Measurements from ENCODE around the gene TSR3. TPM values are rescaled to one million over a fixed set of nuclear protein-coding genes. Genes with fewer than 3 reads are reported as not detected.

Gene TSR3
- total RNA-seq, 1 experiment from 2014 or later = 52.7 TPM

DNA sequence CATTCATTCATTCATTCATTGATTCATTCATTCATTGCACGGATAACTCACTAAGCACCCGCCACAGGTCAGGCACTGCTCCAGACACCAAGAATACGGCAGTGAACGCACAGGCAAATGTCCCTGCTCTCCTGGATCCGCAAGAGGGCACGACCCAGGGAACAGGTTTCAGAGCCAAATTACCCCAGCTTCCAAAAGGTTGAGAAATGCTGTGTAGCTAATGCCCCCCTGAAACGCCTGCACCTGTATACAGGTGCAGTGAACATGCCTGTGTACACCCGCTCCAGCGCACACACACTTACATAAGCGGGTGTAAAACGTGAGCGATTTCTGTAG lies 51.8 kb downstream of the TSR3 start:
- no peak overlapping the region for H2AFZ ChIP-seq (ENCODE audit: low read depth, low read length, poor library complexity, severe bottlenecking)
- H3K27ac ChIP-seq (ENCODE audit: low read depth, low read length) = no peak overlapping the region
- no peak overlapping the region for H3K4me2 ChIP-seq (ENCODE audit: low read length)
- intact Hi-C loops (cut with micrococcal nuclease) = no loop called here
- no peaks in the 10 kb centered on the region for H3K9me3 ChIP-seq (ENCODE audit: control insufficient read depth in 1 of 2, insufficient read depth in 1 of 2, low read depth in 1 of 2, low read length in 2 of 2)
- no peaks in the 10 kb centered on the region for H3K9me2 ChIP-seq (ENCODE audit: insufficient read depth)
- peaks cover 54 to 93% of the 10 kb centered on the region in 2 experiments for H3K4me1 ChIP-seq (ENCODE audit: control insufficient read depth in 1 of 2, insufficient read depth in 2 of 2, low read length in 2 of 2)
- DNase-seq (ENCODE audit: low read depth, low spot score) = no peak
- H3K27me3 ChIP-seq (ENCODE audit: insufficient read depth, low read length) = no peaks in the 10 kb centered on the region
- H3K4me3 ChIP-seq (replicated peaks in 1 of 2; ENCODE audit: low read depth in 1 of 2, low read length in 2 of 2) = no peak overlapping the region
- H3K79me2 ChIP-seq (ENCODE audit: insufficient read depth, low read length) = no peaks in the 10 kb centered on the region
- CTCF ChIA-PET = no interaction called here
- no peaks in the 10 kb centered on the region for H4K20me1 ChIP-seq (ENCODE audit: insufficient read depth)
- H3K36me3 ChIP-seq (ENCODE audit: control insufficient read depth in 1 of 2, insufficient read depth in 2 of 2, low read length in 2 of 2) = no peaks in the 10 kb centered on the region
- TF ChIP-seq, protein P1, sequence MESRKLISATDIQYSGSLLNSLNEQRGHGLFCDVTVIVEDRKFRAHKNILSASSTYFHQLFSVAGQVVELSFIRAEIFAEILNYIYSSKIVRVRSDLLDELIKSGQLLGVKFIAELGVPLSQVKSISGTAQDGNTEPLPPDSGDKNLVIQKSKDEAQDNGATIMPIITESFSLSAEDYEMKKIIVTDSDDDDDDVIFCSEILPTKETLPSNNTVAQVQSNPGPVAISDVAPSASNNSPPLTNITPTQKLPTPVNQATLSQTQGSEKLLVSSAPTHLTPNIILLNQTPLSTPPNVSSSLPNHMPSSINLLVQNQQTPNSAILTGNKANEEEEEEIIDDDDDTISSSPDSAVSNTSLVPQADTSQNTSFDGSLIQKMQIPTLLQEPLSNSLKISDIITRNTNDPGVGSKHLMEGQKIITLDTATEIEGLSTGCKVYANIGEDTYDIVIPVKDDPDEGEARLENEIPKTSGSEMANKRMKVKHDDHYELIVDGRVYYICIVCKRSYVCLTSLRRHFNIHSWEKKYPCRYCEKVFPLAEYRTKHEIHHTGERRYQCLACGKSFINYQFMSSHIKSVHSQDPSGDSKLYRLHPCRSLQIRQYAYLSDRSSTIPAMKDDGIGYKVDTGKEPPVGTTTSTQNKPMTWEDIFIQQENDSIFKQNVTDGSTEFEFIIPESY (IDR thresholded peaks at IDR 0.05; ENCODE audit: extremely low read depth, insufficient replicate concordance, low read length) = no peak
- TF ChIP-seq SP1 (IDR thresholded peaks at IDR 0.05; ENCODE audit: low read depth) = no peak
- TF ChIP-seq JUND (IDR thresholded peaks at IDR 0.05) = no peak
- TF ChIP-seq EZH2 (IDR thresholded peaks at IDR 0.05) = no peak
- TF ChIP-seq POLR2A (IDR thresholded peaks at IDR 0.05; ENCODE audit: borderline replicate concordance, extremely low read depth, insufficient read depth, insufficient read length) = no peak
- no peak for TF ChIP-seq POLR2AphosphoS5 (IDR thresholded peaks at IDR 0.05; ENCODE audit: low read depth, low read length)
- TF ChIP-seq SRF (IDR thresholded peaks at IDR 0.05; ENCODE audit: low read depth) = no peak
- no peak for TF ChIP-seq CBX3 (IDR thresholded peaks at IDR 0.05; ENCODE audit: low read depth)
- TF ChIP-seq, protein P2, sequence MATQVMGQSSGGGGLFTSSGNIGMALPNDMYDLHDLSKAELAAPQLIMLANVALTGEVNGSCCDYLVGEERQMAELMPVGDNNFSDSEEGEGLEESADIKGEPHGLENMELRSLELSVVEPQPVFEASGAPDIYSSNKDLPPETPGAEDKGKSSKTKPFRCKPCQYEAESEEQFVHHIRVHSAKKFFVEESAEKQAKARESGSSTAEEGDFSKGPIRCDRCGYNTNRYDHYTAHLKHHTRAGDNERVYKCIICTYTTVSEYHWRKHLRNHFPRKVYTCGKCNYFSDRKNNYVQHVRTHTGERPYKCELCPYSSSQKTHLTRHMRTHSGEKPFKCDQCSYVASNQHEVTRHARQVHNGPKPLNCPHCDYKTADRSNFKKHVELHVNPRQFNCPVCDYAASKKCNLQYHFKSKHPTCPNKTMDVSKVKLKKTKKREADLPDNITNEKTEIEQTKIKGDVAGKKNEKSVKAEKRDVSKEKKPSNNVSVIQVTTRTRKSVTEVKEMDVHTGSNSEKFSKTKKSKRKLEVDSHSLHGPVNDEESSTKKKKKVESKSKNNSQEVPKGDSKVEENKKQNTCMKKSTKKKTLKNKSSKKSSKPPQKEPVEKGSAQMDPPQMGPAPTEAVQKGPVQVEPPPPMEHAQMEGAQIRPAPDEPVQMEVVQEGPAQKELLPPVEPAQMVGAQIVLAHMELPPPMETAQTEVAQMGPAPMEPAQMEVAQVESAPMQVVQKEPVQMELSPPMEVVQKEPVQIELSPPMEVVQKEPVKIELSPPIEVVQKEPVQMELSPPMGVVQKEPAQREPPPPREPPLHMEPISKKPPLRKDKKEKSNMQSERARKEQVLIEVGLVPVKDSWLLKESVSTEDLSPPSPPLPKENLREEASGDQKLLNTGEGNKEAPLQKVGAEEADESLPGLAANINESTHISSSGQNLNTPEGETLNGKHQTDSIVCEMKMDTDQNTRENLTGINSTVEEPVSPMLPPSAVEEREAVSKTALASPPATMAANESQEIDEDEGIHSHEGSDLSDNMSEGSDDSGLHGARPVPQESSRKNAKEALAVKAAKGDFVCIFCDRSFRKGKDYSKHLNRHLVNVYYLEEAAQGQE (IDR thresholded peaks at IDR 0.05; ENCODE audit: low read depth) = no peak
- TF ChIP-seq TCF7L2 (IDR thresholded peaks at IDR 0.05; ENCODE audit: borderline replicate concordance, extremely low read depth, insufficient read depth, insufficient read length) = no peak
- no peak for TF ChIP-seq ZFX (IDR thresholded peaks at IDR 0.05)
- no peak for TF ChIP-seq RAD21 (IDR thresholded peaks at IDR 0.05; ENCODE audit: low read depth)
- TF ChIP-seq YY1 (IDR thresholded peaks at IDR 0.05; ENCODE audit: extremely low read depth, insufficient replicate concordance, low read depth, low read length) = no peak
- no peak for TF ChIP-seq SIN3A (IDR thresholded peaks at IDR 0.05; ENCODE audit: low read depth)
- no peak for TF ChIP-seq EGR1 (IDR thresholded peaks at IDR 0.05; ENCODE audit: low read depth)
- TF ChIP-seq ZNF274 (IDR thresholded peaks at IDR 0.05; ENCODE audit: low read depth, low read length) = no peak
- TF ChIP-seq EZH2phosphoT487 (IDR thresholded peaks at IDR 0.05; ENCODE audit: borderline replicate concordance) = no peak
- no TSS peak for BruUV-seq (replicated peaks)
- RAD21 ChIA-PET (ENCODE audit: low non-redundant PET in 1 of 2, low total read pairs in 2 of 2, uncharacterized antibody in 2 of 2, unreplicated experiment in 2 of 2) = no interaction called here
- no peak for ATAC-seq
- POLR2A ChIA-PET = no interaction called here
- H3K9ac ChIP-seq (ENCODE audit: low read length) = no peak overlapping the region
